WTC11 (cell line): ENCODE measurements around the gene COPZ2.

ENCODE experiments used
- ATF1 ChIP-seq: sonication (generic); formaldehyde crosslinking; IDR thresholded peaks from 2 replicates; pipeline ENCODE4 v1.8.1; 2023; ENCODE audit warnings: mild to moderate bottlenecking, moderate library complexity, missing genetic modification reagents
- CTCF ChIP-seq: fragments of 200-600 bp; IDR thresholded peaks from 2 replicates; pipeline ENCODE4 v1.8.0; 2022; ENCODE audit warnings: antibody characterized with exemption
- ELF4 ChIP-seq: sonication (generic); formaldehyde crosslinking; IDR thresholded peaks from 2 replicates; pipeline ENCODE4 v1.8.1; 2022; ENCODE audit warnings: low read depth, mild to moderate bottlenecking, moderate library complexity, missing genetic modification reagents
- ETV6 ChIP-seq: sonication (generic); formaldehyde crosslinking; IDR thresholded peaks from 2 replicates; pipeline ENCODE4 v1.8.1; 2022; ENCODE audit warnings: mild to moderate bottlenecking, missing genetic modification reagents
- FOXJ3 ChIP-seq: sonication (generic); formaldehyde crosslinking; IDR thresholded peaks from 2 replicates; pipeline ENCODE4 v1.9.0; 2021; ENCODE audit warnings: missing genetic modification reagents, mild to moderate bottlenecking, borderline replicate concordance
- JUN ChIP-seq: sonication (generic); formaldehyde crosslinking; IDR thresholded peaks from 2 replicates; pipeline ENCODE4 v1.8.0; 2023; ENCODE audit warnings: mild to moderate bottlenecking, missing genetic modification reagents
- NFYB ChIP-seq: sonication (generic); formaldehyde crosslinking; conservative IDR thresholded peaks from 2 replicates; pipeline ENCODE4 v1.8.0; 2022; ENCODE audit warnings: low read depth, missing genetic modification reagents
- NR2C2 ChIP-seq: sonication (generic); formaldehyde crosslinking; IDR thresholded peaks from 2 replicates; pipeline ENCODE4 v1.8.0; 2022; ENCODE audit warnings: mild to moderate bottlenecking, missing genetic modification reagents
- ZNF232 ChIP-seq: sonication (generic); formaldehyde crosslinking; IDR thresholded peaks from 2 replicates; pipeline ENCODE4 v1.8.0; 2022; ENCODE audit warnings: mild to moderate bottlenecking, missing genetic modification reagents
- ZNF423 ChIP-seq: fragments of 250-450 bp; sonication (Bioruptor Pico); IDR thresholded peaks from 2 replicates; pipeline ENCODE4 v2.1.2; 2022; ENCODE audit warnings: mild to moderate bottlenecking, moderate library complexity
- TF ChIP-seq, protein P1 (sequence below): sonication (generic); formaldehyde crosslinking; IDR thresholded peaks from 2 replicates; pipeline ENCODE4 v1.8.1; 2022; ENCODE audit warnings: mild to moderate bottlenecking, missing genetic modification reagents, moderate library complexity, borderline replicate concordance
- TF ChIP-seq, protein P2 (sequence below): sonication (generic); formaldehyde crosslinking; IDR thresholded peaks from 2 replicates; pipeline ENCODE4 v1.8.1; 2023; ENCODE audit warnings: mild to moderate bottlenecking, missing genetic modification reagents
- TF ChIP-seq, protein P3 (sequence below): fragments of 250-450 bp; sonication (Bioruptor Pico); IDR thresholded peaks from 2 replicates; pipeline ENCODE4 v2.1.2; 2022; ENCODE audit warnings: mild to moderate bottlenecking, moderate library complexity

- TF ChIP-seq CTCF, result no peak
- TF ChIP-seq, protein P1, sequence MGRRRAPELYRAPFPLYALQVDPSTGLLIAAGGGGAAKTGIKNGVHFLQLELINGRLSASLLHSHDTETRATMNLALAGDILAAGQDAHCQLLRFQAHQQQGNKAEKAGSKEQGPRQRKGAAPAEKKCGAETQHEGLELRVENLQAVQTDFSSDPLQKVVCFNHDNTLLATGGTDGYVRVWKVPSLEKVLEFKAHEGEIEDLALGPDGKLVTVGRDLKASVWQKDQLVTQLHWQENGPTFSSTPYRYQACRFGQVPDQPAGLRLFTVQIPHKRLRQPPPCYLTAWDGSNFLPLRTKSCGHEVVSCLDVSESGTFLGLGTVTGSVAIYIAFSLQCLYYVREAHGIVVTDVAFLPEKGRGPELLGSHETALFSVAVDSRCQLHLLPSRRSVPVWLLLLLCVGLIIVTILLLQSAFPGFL (CRISPR knock-in tag), result no peak
- no peak for TF ChIP-seq ZNF423
- TF ChIP-seq ATF1 (CRISPR knock-in tag), result no peak
- TF ChIP-seq FOXJ3 (CRISPR knock-in tag), result no peak
- no peak for TF ChIP-seq ZNF232 (CRISPR knock-in tag)
- no peak for TF ChIP-seq NR2C2
- TF ChIP-seq, protein P2, sequence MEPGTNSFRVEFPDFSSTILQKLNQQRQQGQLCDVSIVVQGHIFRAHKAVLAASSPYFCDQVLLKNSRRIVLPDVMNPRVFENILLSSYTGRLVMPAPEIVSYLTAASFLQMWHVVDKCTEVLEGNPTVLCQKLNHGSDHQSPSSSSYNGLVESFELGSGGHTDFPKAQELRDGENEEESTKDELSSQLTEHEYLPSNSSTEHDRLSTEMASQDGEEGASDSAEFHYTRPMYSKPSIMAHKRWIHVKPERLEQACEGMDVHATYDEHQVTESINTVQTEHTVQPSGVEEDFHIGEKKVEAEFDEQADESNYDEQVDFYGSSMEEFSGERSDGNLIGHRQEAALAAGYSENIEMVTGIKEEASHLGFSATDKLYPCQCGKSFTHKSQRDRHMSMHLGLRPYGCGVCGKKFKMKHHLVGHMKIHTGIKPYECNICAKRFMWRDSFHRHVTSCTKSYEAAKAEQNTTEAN (CRISPR knock-in tag), result no peak
- no peak for TF ChIP-seq JUN (CRISPR knock-in tag)
- TF ChIP-seq, protein P3, sequence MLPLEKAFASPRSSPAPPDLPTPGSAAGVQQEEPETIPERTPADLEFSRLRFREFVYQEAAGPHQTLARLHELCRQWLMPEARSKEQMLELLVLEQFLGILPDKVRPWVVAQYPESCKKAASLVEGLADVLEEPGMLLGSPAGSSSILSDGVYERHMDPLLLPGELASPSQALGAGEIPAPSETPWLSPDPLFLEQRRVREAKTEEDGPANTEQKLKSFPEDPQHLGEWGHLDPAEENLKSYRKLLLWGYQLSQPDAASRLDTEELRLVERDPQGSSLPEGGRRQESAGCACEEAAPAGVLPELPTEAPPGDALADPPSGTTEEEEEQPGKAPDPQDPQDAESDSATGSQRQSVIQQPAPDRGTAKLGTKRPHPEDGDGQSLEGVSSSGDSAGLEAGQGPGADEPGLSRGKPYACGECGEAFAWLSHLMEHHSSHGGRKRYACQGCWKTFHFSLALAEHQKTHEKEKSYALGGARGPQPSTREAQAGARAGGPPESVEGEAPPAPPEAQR (CRISPR knock-in tag), result no peak
- no peak for TF ChIP-seq NFYB (CRISPR knock-in tag)
- no peak for TF ChIP-seq ETV6 (CRISPR knock-in tag)
- no peak for TF ChIP-seq ELF4 (CRISPR knock-in tag)
These were observed 56.1 kb downstream of the COPZ2 start for GRCh38 chr17:47981462-47981861.
